KOPT-K1 (cell line): ENCODE measurements around the gene C3orf33.

Experiments
- H3K27ac ChIP-seq: fragments of 200-600 bp; sonication (generic); 2 replicates; pipeline ENCODE4 v1.5.1; 2016; ENCODE audit warnings: antibody characterized with exemption, mild to moderate bottlenecking, low read depth, low read length; ENCODE audit not compliant: poor library complexity, severe bottlenecking
- H3K36me3 ChIP-seq: fragments of 200-600 bp; sonication (generic); 2 replicates; pipeline ENCODE4 v1.5.1; 2017; ENCODE audit warnings: antibody characterized with exemption, mild to moderate bottlenecking, low read length, moderate library complexity; ENCODE audit not compliant: insufficient read depth
- H3K9me3 ChIP-seq: fragments of 200-600 bp; sonication (generic); 2 replicates; pipeline ENCODE4 v1.5.1; 2017; ENCODE audit warnings: antibody characterized with exemption, low read length, mild to moderate bottlenecking; ENCODE audit not compliant: insufficient read depth, poor library complexity, severe bottlenecking

C3orf33 gene

DNA sequence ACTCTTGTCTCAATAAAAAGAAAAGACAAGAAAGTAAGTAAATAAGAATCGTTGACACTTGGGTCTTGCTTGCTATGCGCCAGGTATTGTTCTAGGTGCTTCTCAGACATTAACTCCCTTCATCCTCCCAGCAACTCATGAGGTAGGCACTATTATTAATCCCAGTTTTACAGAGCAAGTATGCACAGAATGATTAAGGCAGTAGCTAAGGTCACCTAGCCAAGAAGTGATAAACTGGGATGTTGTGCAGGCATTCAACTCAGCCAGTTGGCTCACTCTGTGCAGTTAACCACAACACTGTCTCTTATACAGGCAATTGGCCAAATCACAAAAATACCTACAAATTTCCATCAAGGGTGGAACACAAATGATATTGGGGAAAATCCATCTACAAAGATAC is 1.7 kb upstream of the C3orf33 start:
- Histone ChIP-seq H3K9me3 (no peaks in the 10 kb centered on the region), H3K36me3 (no peaks in the 10 kb centered on the region), H3K27ac (no peak overlapping the region)

DNA sequence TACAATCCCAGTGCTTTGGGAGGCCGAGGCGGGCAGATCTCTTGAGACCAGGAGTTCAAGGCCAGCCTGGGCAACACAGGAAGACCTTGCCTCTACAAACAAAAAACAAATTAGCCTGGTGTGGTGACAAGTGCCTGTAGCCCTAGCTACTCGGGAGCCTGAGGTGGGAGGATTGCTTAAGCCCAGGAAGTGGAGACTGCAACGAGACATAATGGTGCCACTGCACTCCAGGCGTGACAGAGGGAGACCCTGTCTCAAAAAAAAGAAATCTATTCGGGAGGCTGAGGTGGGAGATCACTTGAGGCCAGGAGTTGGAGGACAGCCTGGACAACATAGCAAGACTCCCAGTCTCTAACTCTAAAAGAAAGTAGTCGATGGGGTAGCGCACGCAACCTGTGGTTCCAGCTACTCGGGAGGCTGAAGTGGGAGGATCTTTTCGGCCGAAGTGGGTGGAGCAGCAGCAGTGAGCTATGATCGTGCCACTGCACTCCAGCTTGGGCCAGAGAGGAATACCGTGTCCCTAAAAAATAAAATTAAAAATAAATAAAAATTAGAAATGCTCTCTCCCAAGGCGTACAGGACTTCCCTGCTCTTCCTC is 775 bp downstream of the C3orf33 start:
- H3K36me3 ChIP-seq: no peaks in the 10 kb centered on the region
- H3K27ac ChIP-seq: peak overlapping the region; percentile 63
- no peaks in the 10 kb centered on the region for H3K9me3 ChIP-seq

GRCh38 chr3:155804323-155804722 is 1.8 kb downstream of the C3orf33 start:
- Histone ChIP-seq H3K27ac (no peak overlapping the region), H3K9me3 (no peaks in the 10 kb centered on the region), H3K36me3 (no peaks in the 10 kb centered on the region)

- H3K36me3 ChIP-seq: no peaks in the 10 kb centered on the region
- no peak overlapping the region for H3K27ac ChIP-seq
- no peaks in the 10 kb centered on the region for H3K9me3 ChIP-seq
Observed at GRCh38 chr3:155792532-155792931, 13.5 kb downstream of the C3orf33 start.

- no peak overlapping the region for H3K27ac ChIP-seq
- no peaks in the 10 kb centered on the region for H3K36me3 ChIP-seq
- H3K9me3 ChIP-seq: no peaks in the 10 kb centered on the region
Observed at GRCh38 chr3:155791190-155791589, 14.9 kb downstream of the C3orf33 start.

DNA sequence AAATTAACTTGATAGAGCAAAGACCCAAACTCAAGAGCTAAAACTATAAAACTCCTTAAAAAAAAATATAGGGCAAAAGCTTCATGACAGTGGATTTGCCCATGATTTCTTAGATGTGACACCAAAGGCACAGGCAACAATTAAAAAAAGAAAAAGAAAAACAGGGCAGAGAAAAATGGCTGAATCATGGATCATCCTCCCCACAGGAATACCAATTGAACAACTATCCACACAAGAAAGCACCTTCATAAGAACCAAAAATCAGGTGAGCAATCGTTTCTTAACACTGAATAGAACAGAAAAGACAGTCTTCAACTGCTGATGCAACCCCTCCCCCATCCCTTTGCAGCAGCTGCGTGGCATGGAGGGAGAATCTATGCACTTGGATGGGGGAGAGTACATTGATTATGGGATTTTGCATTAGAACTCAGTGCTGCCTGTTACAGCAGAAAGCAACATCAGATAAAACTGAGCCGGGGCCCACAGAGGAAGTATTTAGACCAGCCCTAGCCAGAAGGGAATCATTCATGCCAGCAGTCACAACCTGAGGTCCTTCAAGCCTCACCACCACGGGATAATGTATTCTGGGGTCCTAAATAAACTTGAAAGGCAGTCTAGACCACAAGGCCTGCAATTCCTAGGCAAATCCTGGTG is 15.7 kb downstream of the C3orf33 start:
- Histone ChIP-seq H3K36me3 (no peaks in the 10 kb centered on the region), H3K27ac (no peak overlapping the region), H3K9me3 (no peaks in the 10 kb centered on the region)

DNA sequence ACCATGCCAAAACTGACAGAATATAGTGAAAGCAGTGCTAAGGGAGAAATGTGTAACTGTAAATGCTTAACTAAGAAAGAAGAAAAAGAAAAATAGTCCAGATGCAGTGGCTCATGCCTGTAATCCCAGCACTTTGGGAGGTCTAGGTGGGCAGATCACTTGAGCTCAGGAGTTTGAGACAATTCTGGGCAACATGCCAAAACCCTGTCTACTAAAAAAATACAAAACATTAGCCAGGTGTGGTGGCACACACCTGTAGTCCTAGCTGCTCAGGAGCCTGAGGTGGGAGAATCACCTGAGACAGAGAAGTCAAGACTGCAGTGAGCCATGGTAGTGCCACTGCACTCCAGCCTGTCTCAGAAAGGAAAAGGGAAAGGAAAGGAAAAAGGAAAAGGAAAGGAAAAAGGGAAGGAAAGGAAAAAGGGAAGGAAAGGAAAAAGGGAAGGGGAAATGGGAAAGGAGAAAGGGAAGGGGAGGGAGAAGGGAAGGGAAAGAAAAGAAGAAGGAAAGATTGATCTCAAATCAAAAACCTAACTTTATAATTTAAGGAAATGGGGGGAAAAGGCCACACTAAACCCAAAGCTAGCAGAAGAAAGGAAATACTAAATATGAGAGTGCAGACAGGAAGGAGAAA is 20.3 kb downstream of the C3orf33 start:
- no peak overlapping the region for H3K27ac ChIP-seq
- peaks cover 14% of the 10 kb centered on the region for H3K9me3 ChIP-seq
- no peaks in the 10 kb centered on the region for H3K36me3 ChIP-seq

GRCh38 chr3:155782390-155782953 is 23.6 kb downstream of the C3orf33 start:
- H3K36me3 ChIP-seq: no peaks in the 10 kb centered on the region
- no peak overlapping the region for H3K27ac ChIP-seq
- peaks cover 14% of the 10 kb centered on the region for H3K9me3 ChIP-seq

DNA sequence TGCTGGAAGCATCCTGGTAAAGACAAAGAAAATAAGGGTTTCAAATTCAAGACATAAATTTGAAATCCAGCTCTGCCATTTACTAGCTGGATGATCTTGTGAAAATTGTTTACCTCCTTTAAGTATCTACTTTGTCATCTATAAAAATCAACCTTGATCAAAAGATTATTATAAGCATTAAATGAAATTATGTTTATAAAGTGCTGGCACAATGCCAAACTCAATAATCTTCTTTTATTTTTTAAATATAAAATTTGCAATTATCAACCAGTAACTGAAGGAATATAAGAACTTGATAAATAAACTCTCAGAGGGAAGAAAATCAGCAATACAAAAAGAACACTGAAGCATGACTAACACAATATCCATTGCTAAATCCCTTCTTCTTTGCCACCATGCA is 25.8 kb downstream of the C3orf33 start:
- H3K27ac ChIP-seq: no peak overlapping the region
- peaks cover 14% of the 10 kb centered on the region for H3K9me3 ChIP-seq
- no peaks in the 10 kb centered on the region for H3K36me3 ChIP-seq

- Histone ChIP-seq H3K27ac (no peak overlapping the region), H3K9me3 (peaks cover 14% of the 10 kb centered on the region), H3K36me3 (no peaks in the 10 kb centered on the region)
Observed at GRCh38 chr3:155778462-155778861, 27.6 kb downstream of the C3orf33 start.

- H3K9me3 ChIP-seq: peaks cover 17% of the 10 kb centered on the region
- no peak overlapping the region for H3K27ac ChIP-seq
Observed at GRCh38 chr3:155772801-155773200, 33.3 kb downstream of the C3orf33 start.

DNA sequence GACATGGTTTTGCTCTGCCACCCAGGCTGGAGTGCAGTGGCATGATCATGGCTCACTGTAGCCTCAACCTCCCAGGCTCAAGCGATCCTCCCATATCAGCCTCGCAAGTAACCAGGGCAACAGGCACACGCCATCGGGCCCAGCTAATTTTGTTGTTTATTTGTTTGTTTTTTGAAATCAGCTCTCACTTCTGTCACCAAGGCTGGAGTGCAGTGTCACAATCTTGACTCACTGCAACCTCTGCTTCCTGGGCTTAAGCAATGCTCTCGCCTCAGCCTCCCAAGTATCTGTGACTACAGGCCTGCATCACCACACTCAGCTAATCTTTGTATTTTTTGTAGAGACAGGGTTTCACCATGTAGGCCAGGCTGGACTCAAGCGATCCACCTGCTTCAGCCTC is 35.0 kb downstream of the C3orf33 start:
- Histone ChIP-seq H3K36me3 (peaks cover 16% of the 10 kb centered on the region; the same call in 1 of the 2 replicates), H3K27ac (no peak overlapping the region), H3K9me3 (peaks cover 17% of the 10 kb centered on the region)

More at GRCh38 chr3:155772801-155773200, 33.3 kb downstream of the C3orf33 start:
- peaks cover 16% of the 10 kb centered on the region; the same call in 1 of the 2 replicates for H3K36me3 ChIP-seq

GRCh38 chr3:155766206-155766605 is 39.9 kb downstream of the C3orf33 start:
- no peak overlapping the region for H3K27ac ChIP-seq
- peaks cover 17% of the 10 kb centered on the region for H3K9me3 ChIP-seq
- peaks cover 12% of the 10 kb centered on the region; the same call in 1 of the 2 replicates for H3K36me3 ChIP-seq

DNA sequence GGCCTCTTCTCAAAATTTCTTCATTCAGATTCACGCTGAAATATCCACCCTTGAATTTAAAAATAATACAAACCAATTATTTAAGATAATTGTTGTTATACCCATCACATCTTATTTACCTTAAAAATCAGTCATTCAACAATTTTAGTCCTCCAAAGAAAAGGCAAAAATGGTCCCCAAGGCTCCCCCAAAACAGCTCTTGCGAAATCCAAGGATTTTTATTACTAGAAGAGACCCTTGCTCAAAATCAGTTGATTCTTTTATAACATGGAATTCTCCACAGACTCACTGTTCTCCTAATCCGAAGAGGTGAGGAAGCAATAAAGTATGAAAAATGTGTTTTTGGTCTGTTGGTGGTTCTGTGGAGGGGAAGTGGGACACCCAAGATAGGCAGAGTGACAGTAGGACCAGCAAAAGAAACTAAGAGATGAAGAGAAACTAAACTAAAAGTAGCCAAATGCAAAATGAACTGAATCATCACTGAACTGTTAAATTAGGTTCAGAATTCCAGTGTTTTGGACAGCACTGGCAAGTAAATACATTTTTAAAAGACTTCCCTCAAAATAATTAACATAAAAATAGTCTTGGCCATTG is 42.1 kb downstream of the C3orf33 start:
- no peak overlapping the region for H3K27ac ChIP-seq
- H3K9me3 ChIP-seq: no peaks in the 10 kb centered on the region
- H3K36me3 ChIP-seq: no peaks in the 10 kb centered on the region

GRCh38 chr3:155760653-155761052 is 45.4 kb downstream of the C3orf33 start:
- H3K9me3 ChIP-seq: no peaks in the 10 kb centered on the region
- no peaks in the 10 kb centered on the region for H3K36me3 ChIP-seq
- H3K27ac ChIP-seq: no peak overlapping the region
